NCI-H1694 (cell line): ENCODE measurements around the gene OR2AE1.
A peak's percentile ranks its signal among the peaks of the same experiment; 100 is the strongest.
"Not testable (repeated sequence)": the region's sequence is repeated elsewhere in the genome, so short reads cannot be mapped to it uniquely, and the experiment has no call there.

ENCODE experiments used
- DNase-seq: peaks from one replicate; lab custom pipeline; 2025; lab: John Stamatoyannopoulos, UW

Gene OR2AE1, protein sequence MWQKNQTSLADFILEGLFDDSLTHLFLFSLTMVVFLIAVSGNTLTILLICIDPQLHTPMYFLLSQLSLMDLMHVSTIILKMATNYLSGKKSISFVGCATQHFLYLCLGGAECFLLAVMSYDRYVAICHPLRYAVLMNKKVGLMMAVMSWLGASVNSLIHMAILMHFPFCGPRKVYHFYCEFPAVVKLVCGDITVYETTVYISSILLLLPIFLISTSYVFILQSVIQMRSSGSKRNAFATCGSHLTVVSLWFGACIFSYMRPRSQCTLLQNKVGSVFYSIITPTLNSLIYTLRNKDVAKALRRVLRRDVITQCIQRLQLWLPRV

GRCh38 chr7:99876933-99877332 is at the start of gene OR2AE1:
TSS of gene OR2AE1 (minus strand) at chr7:99877033. CDS start at chr7:99877033, 0 bp downstream.
- no peak for DNase-seq

- DNase-seq: no peak
Observed at GRCh38 chr7:99926321-99926720, 49.5 kb upstream of the OR2AE1 start.

- no peak for DNase-seq
Observed at GRCh38 chr7:99923200-99923599, 46.4 kb upstream of the OR2AE1 start.

- no peak for DNase-seq
Observed at GRCh38 chr7:99920149-99920548, 43.3 kb upstream of the OR2AE1 start.

DNA sequence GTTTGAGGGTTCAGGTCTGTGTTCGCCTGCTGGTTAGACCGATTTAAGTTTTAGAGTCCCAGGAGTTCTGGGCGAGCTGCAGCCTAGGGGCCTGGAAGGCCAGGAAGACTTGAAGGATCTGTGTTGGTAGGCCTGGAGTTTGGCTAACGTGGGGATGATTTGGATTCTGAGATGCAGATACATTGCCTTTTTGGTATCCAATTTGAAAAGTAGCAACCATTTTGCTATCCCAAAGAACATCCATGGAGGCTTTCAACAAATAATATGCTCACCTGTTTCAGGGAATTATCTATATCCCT is 42.9 kb upstream of the OR2AE1 start:
- no peak for DNase-seq

GRCh38 chr7:99918959-99919813 is 42.4 kb upstream of the OR2AE1 start, which contains the start of gene TRIM4:
TSS of gene TRIM4 (minus strand) at chr7:99919530. CDS start at chr7:99919401, 129 bp downstream.
- DNase-seq: peak; percentile 47

GRCh38 chr7:99910976-99911375 is 34.1 kb upstream of the OR2AE1 start:
- no peak for DNase-seq

GRCh38 chr7:99901581-99901980 is 24.7 kb upstream of the OR2AE1 start:
- no peak for DNase-seq

GRCh38 chr7:99899830-99900519 is 23.1 kb upstream of the OR2AE1 start:
- DNase-seq: no peak

GRCh38 chr7:99898836-99899235 is 22.0 kb upstream of the OR2AE1 start:
- DNase-seq: no peak

- DNase-seq: no peak
Observed at GRCh38 chr7:99898023-99898357, 21.2 kb upstream of the OR2AE1 start.

GRCh38 chr7:99897322-99898022 is 20.6 kb upstream of the OR2AE1 start:
- DNase-seq: no peak

DNA sequence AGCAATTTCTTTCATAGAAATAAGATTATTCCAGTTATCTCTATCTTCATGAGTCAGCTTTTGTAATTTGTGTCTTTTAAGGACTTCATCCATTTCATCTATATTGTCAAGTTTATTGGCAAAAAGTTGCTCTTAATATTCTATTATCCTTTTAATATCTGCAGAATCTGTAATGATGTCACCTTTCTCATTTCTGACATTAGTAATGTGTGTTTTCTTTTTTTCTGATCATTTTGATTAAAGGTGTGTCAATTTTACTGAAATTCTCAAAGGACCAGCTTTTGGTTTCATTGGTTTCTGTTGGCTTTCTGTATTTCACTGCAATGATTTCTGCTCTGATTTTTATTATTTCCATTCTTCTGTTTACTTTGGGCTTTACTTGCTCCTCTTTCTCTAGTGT is 17.9 kb upstream of the OR2AE1 start:
- no peak for DNase-seq

- no peak for DNase-seq
Observed at GRCh38 chr7:99893280-99893679, 16.4 kb upstream of the OR2AE1 start.

GRCh38 chr7:99890348-99890747 is 13.5 kb upstream of the OR2AE1 start:
- DNase-seq: not testable (repeated sequence)

GRCh38 chr7:99888366-99888765 is 11.5 kb upstream of the OR2AE1 start:
- not testable (repeated sequence) for DNase-seq

DNA sequence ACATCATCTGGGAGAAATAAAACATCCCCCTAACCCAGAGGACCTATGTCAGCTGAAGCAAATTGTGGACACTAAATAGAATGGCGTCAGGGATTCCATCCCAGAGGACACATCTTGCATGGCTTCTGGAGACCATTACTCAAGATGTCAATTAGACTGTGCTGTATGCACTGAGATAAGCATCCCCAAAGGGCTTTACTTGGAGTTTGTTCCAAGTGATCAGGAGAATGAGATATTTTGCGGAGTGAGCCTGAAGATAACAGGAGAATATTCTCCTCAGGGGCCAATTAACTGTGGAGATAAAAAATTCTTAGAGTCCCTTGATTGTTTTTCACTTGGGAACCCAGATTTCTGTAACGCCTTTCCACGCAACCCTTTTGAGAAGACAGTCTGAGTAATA is 4.5 kb upstream of the OR2AE1 start:
- DNase-seq: no peak

DNA sequence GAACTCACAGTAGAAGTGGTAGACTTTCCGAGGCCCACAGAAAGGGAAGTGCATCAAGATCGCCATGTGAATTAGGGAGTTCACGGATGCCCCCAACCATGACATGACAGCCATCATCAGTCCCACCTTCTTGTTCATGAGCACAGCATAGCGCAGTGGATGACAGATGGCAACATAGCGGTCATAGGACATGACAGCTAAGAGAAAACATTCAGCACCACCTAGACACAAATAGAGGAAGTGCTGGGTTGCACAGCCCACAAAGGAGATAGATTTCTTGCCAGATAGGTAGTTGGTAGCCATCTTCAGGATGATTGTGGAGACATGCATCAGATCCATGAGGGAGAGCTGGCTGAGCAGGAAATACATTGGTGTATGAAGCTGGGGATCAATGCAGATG is 342 bp downstream of the OR2AE1 start:
- no peak for DNase-seq

DNA sequence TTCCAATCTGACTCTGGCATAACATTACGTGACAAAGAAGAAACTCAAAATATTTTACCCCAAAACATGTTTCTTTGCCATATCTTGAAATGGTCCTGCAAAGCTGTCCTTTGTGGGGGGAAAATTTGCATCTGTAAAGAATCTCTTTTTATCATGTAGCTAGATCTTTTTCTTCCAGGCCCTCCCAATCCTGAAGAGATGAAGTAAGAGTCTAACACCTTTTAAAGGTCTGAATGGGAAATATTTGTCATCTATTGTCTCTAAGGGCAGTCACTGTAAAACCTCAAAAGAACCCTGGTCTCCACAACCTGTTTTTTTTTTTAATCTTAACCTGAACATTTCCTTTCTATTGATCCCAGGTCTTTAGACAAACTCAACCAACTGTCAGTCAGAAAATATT is 8.6 kb downstream of the OR2AE1 start:
- DNase-seq: no peak

GRCh38 chr7:99867477-99867876 is 9.4 kb downstream of the OR2AE1 start:
- DNase-seq: not testable (repeated sequence)

DNA sequence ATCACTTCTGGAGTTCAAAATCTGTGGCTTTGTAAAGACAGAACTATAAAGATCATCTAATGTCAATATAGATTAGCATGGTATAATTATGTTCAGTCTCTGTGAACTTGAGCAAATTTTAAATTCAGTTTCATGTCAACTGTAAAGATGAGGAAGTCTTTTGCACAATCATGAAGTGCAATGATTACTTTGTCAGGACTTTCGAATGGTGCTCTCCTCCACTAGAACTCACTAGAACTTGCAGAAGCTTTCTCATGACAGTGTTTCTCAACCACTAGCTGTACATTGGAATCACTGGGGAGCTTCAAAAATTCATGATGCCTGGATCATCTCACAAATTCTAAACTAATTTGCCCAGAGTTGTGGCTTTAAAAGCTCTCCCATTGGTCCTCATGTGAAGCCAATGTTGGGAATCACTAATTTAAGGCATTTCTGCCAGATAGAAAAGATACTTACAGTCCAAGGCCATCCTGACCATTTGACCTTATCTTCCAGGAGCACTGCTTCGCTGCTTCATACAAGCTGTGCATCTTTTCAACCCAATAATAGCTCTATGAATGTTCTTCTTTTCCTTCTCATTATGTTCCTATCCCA is 12.9 kb downstream of the OR2AE1 start:
- DNase-seq: no peak
